ENCODE results near the gene SBNO2. TPM values are rescaled to one million over a fixed set of nuclear protein-coding genes. Genes with fewer than 3 reads are reported as not detected.
"Not testable (repeated sequence)": the region's sequence is repeated elsewhere in the genome, so short reads cannot be mapped to it uniquely, and the experiment has no call there.

Gene SBNO2
- total RNA-seq, 4 donors from 2014 or later = 14.9 to 67.2 (median 20.9) TPM

GRCh38 chr19:1129535-1129934, 44.5 kb downstream of the SBNO2 start:
- Histone ChIP-seq H3K9me3 (no peaks in the 10 kb centered on the region), H3K36me3 (peaks cover 0 to 42% of the 10 kb centered on the region in 2 donors), H3K4me1 (peaks cover 0 to 75% (median 23%) of the 10 kb centered on the region in 3 donors), H3K4me3 (no peak overlapping the region), H3K27ac (no peak overlapping the region), H3K27me3 (no peaks in the 10 kb centered on the region)
- WGBS, 2 donors (ENCODE audit: low coverage in 1 of 2) = 60 to 73% methylated on average over 1 to 3 of the region's 18 CpGs
- ATAC-seq = no peak
- TF ChIP-seq EP300 (IDR thresholded peaks at IDR 0.05) (no peak), POLR2AphosphoS5 (IDR thresholded peaks at IDR 0.05) (no peak)

GRCh38 chr19:1129084-1129483, 45.0 kb downstream of the SBNO2 start:
- not testable (repeated sequence) for ATAC-seq, H3K27ac ChIP-seq, H3K27me3 ChIP-seq, H3K4me3 ChIP-seq, H3K9me3 ChIP-seq
- Histone ChIP-seq H3K36me3 (peaks cover 0 to 47% of the 10 kb centered on the region in 2 donors), H3K4me1 (peaks cover 0 to 75% (median 23%) of the 10 kb centered on the region in 3 donors)
- WGBS, 2 donors (ENCODE audit: low coverage in 1 of 2) = 90 to 100% methylated on average over 3 to 4 of the region's 7 CpGs

DNA sequence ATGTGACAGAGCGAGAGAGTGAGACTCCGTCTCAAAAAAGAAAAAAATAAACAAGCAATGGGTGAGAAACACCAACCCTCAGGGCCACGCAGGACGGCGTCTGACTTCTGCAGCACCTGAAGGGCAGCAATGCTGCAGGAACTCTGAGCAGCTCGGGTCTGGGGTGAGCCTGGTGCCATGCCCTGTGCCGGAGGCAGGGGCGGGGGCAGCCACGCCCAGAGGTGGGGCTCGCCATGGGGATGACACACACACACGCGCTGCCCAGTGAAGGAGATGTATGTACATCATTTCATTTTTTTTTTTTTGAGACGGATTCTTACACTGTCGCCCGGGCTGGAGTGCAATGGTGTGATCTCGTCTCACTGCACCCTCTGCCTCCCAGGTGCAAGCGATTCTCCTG, 46.0 kb downstream of the SBNO2 start:
- Histone ChIP-seq H3K27ac (no peak overlapping the region), H3K27me3 (no peaks in the 10 kb centered on the region), H3K4me1 (peaks cover 0 to 75% (median 20%) of the 10 kb centered on the region in 3 donors), H3K36me3 (peaks cover 0 to 57% of the 10 kb centered on the region in 2 donors), H3K9me3 (no peaks in the 10 kb centered on the region), H3K4me3 (no peak overlapping the region)
- no peak for ATAC-seq
- TF ChIP-seq EP300 (IDR thresholded peaks at IDR 0.05) = no peak
- no peak for TF ChIP-seq CTCF (IDR thresholded peaks at IDR 0.05)
- TF ChIP-seq POLR2A (IDR thresholded peaks at IDR 0.05) = no peak
- TF ChIP-seq POLR2AphosphoS5 (IDR thresholded peaks at IDR 0.05) = no peak
- WGBS, 2 donors (ENCODE audit: low coverage in 1 of 2) = 92 to 100% methylated on average over 1 to 17 of the region's 17 CpGs

- no peak overlapping the region for H3K4me3 ChIP-seq
- peaks cover 0 to 66% of the 10 kb centered on the region in 2 donors for H3K36me3 ChIP-seq
- H3K9me3 ChIP-seq = no peaks in the 10 kb centered on the region
- no peaks in the 10 kb centered on the region for H3K27me3 ChIP-seq
- WGBS, 2 donors (ENCODE audit: low coverage in 1 of 2) = 75% methylated on average over 5 of the region's 33 CpGs; no CpG with 5 or more reads in 1 of the 2 donors
- no peak overlapping the region for H3K27ac ChIP-seq
- TF ChIP-seq POLR2A (IDR thresholded peaks at IDR 0.05) (no peak), EP300 (IDR thresholded peaks at IDR 0.05) (no peak), POLR2AphosphoS5 (IDR thresholded peaks at IDR 0.05) (no peak), CTCF (IDR thresholded peaks at IDR 0.05) (no peak)
- H3K4me1 ChIP-seq = peaks cover 0 to 70% (median 11%) of the 10 kb centered on the region in 3 donors
- no peak for ATAC-seq
Measured at GRCh38 chr19:1126984-1127760, 46.9 kb downstream of the SBNO2 start.

GRCh38 chr19:1125601-1126467, 48.2 kb downstream of the SBNO2 start:
- H3K27me3 ChIP-seq = no peaks in the 10 kb centered on the region
- 87 to 95% methylated on average over 4 to 19 of the region's 33 CpGs for WGBS, 2 donors (ENCODE audit: low coverage in 1 of 2)
- H3K36me3 ChIP-seq = peaks cover 0 to 79% of the 10 kb centered on the region in 2 donors
- no peak overlapping the region for H3K4me3 ChIP-seq
- TF ChIP-seq CTCF (IDR thresholded peaks at IDR 0.05) (no peak), POLR2AphosphoS5 (IDR thresholded peaks at IDR 0.05) (peak; percentile 8), POLR2A (IDR thresholded peaks at IDR 0.05) (no peak), EP300 (IDR thresholded peaks at IDR 0.05) (no peak)
- peaks cover 0 to 57% (median 5%) of the 10 kb centered on the region in 3 donors for H3K4me1 ChIP-seq
- ATAC-seq = no peak
- no peak overlapping the region for H3K27ac ChIP-seq
- H3K9me3 ChIP-seq = no peaks in the 10 kb centered on the region

Data from gastroesophageal sphincter (tissue), 4 donors.